Mucosa of rectum (tissue), 2 donors: ENCODE results near the gene ATF7IP.
A peak's percentile ranks its signal among the peaks of the same experiment; 100 is the strongest.
"Not testable (repeated sequence)": the region's sequence is repeated elsewhere in the genome, so short reads cannot be mapped to it uniquely, and the experiment has no call there.

Experiments used
- H3K27ac ChIP-seq, 2 donors: one replicate each; pipeline ENCODE4 v1.7.0; 2013; ENCODE audit warnings: inconsistent platforms in 2 of 2, low read depth in 2 of 2, low read length in 2 of 2
- H3K27me3 ChIP-seq, 2 donors: one replicate each; pipeline ENCODE4 v1.7.0; 2013; ENCODE audit warnings: low read length in 2 of 2; ENCODE audit not compliant: control insufficient read depth in 2 of 2, insufficient read depth in 2 of 2
- H3K36me3 ChIP-seq, 2 donors: one replicate each; pipeline ENCODE4 v1.7.0; 2013; ENCODE audit warnings: low read length in 2 of 2; ENCODE audit not compliant: control insufficient read depth in 2 of 2, insufficient read depth in 2 of 2
- H3K4me1 ChIP-seq, 2 donors: one replicate each; pipeline ENCODE4 v1.7.0; 2013; ENCODE audit warnings: low read length in 2 of 2, mild to moderate bottlenecking in 1 of 2; ENCODE audit not compliant: control insufficient read depth in 2 of 2, insufficient read depth in 2 of 2
- H3K4me3 ChIP-seq, 2 donors: one replicate each; pipeline ENCODE4 v1.7.0; 2013; ENCODE audit warnings: low read length in 2 of 2
- H3K9ac ChIP-seq, 2 donors: one replicate each; pipeline ENCODE4 v1.7.0; 2013; ENCODE audit warnings: low read length in 2 of 2, low read depth in 1 of 2, mild to moderate bottlenecking in 1 of 2
- H3K9me3 ChIP-seq, 2 donors: one replicate each; pipeline ENCODE4 v1.7.0; 2013; ENCODE audit warnings: low read length in 2 of 2; ENCODE audit not compliant: control insufficient read depth in 2 of 2
- donor health status: healthy.
- donor health status: Normal muscosa, but diverticular disease.

The ATF7IP gene

GRCh38 chr12:14365294-14366208 is at the start of gene ATF7IP:
Gene ATF7IP, plus strand, starts transcription at chr12:14365682. Its CDS starts 58,234 bp downstream, at chr12:14423916.
- peak within 1 kb of the TSS; percentile 66 to 87 for H3K9ac ChIP-seq
- H3K9me3 ChIP-seq = no peaks in the 10 kb centered on the region
- peaks cover 2 to 4% of the 10 kb centered on the region in 2 donors for H3K4me1 ChIP-seq
- peak within 1 kb of the TSS; percentile 99 for H3K27ac ChIP-seq
- no peaks in the 10 kb centered on the region for H3K36me3 ChIP-seq
- H3K4me3 ChIP-seq = peak within 1 kb of the TSS; percentile 89 to 94
- H3K27me3 ChIP-seq = no peaks in the 10 kb centered on the region

GRCh38 chr12:14317362-14318146 is 47.9 kb upstream of the ATF7IP start:
- Histone ChIP-seq H3K9me3 (no peaks in the 10 kb centered on the region), H3K9ac (no peak overlapping the region), H3K4me3 (no peak overlapping the region), H3K27ac (no peak overlapping the region), H3K27me3 (no peaks in the 10 kb centered on the region), H3K4me1 (no peaks in the 10 kb centered on the region), H3K36me3 (no peaks in the 10 kb centered on the region)

GRCh38 chr12:14319704-14320427 is 45.6 kb upstream of the ATF7IP start:
- H3K36me3 ChIP-seq, H3K9ac ChIP-seq, H3K4me3 ChIP-seq, H3K27ac ChIP-seq, H3K9me3 ChIP-seq, H3K27me3 ChIP-seq, H3K4me1 ChIP-seq: not testable (repeated sequence)

- H3K27me3 ChIP-seq = no peaks in the 10 kb centered on the region
- no peaks in the 10 kb centered on the region for H3K36me3 ChIP-seq
- H3K27ac ChIP-seq = no peak overlapping the region
- H3K4me1 ChIP-seq = no peaks in the 10 kb centered on the region
- H3K9me3 ChIP-seq = no peaks in the 10 kb centered on the region
- no peak overlapping the region for H3K4me3 ChIP-seq
- no peak overlapping the region for H3K9ac ChIP-seq
Observed at GRCh38 chr12:14322403-14322802, 43.1 kb upstream of the ATF7IP start.

- H3K27ac ChIP-seq = no peak overlapping the region
- no peaks in the 10 kb centered on the region for H3K9me3 ChIP-seq
- H3K4me1 ChIP-seq = no peaks in the 10 kb centered on the region
- no peaks in the 10 kb centered on the region for H3K27me3 ChIP-seq
- no peaks in the 10 kb centered on the region for H3K36me3 ChIP-seq
- no peak overlapping the region for H3K4me3 ChIP-seq
- no peak overlapping the region for H3K9ac ChIP-seq
Observed at GRCh38 chr12:14325716-14326343, 39.7 kb upstream of the ATF7IP start.

- no peaks in the 10 kb centered on the region for H3K4me1 ChIP-seq
- no peak overlapping the region for H3K27ac ChIP-seq
- H3K9ac ChIP-seq = no peak overlapping the region
- no peaks in the 10 kb centered on the region for H3K9me3 ChIP-seq
- no peaks in the 10 kb centered on the region for H3K27me3 ChIP-seq
- H3K36me3 ChIP-seq = no peaks in the 10 kb centered on the region
- H3K4me3 ChIP-seq = no peak overlapping the region
Observed at GRCh38 chr12:14326699-14327098, 38.8 kb upstream of the ATF7IP start.

GRCh38 chr12:14327711-14328110 is 37.8 kb upstream of the ATF7IP start:
- no peak overlapping the region for H3K27ac ChIP-seq
- no peak overlapping the region for H3K4me3 ChIP-seq
- no peaks in the 10 kb centered on the region for H3K36me3 ChIP-seq
- H3K9ac ChIP-seq = no peak overlapping the region
- H3K27me3 ChIP-seq = no peaks in the 10 kb centered on the region
- H3K4me1 ChIP-seq = no peaks in the 10 kb centered on the region
- H3K9me3 ChIP-seq = peaks cover 0 to 5% of the 10 kb centered on the region in 2 donors

- Histone ChIP-seq H3K9me3 (peaks cover 0 to 5% of the 10 kb centered on the region in 2 donors), H3K4me3 (no peak overlapping the region), H3K27ac (no peak overlapping the region), H3K27me3 (no peaks in the 10 kb centered on the region), H3K36me3 (no peaks in the 10 kb centered on the region), H3K9ac (no peak overlapping the region), H3K4me1 (no peaks in the 10 kb centered on the region)
Observed at GRCh38 chr12:14332482-14332881, 33.0 kb upstream of the ATF7IP start.

GRCh38 chr12:14340371-14340770 is 25.1 kb upstream of the ATF7IP start:
- H3K9ac ChIP-seq = no peak overlapping the region
- H3K4me1 ChIP-seq = no peaks in the 10 kb centered on the region
- H3K9me3 ChIP-seq = peaks cover 7 to 12% of the 10 kb centered on the region in 2 donors
- no peaks in the 10 kb centered on the region for H3K36me3 ChIP-seq
- no peaks in the 10 kb centered on the region for H3K27me3 ChIP-seq
- no peak overlapping the region for H3K4me3 ChIP-seq
- no peak overlapping the region for H3K27ac ChIP-seq
